ENCODE data around the gene ICA1L.

The ICA1L gene

DNA sequence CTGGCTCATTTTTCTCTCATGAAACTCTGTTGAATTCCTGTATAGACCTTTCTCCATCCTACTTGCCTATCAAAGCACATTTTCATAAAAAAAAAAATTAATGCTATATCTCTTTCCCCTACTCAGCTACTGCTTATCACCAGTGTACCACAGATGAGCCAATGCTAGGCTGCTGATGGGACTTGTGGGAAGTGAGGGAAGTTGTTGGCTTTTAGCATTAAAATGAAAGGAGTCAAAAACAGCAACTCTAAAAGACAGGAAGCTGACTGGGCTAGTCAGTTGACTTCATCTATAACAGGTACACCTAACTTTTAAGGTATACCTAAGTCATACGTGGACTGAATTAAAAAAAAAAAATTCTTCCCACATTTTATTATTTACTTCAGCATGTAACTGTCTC lies 134.7 kb downstream of the ICA1L start:
- Histone ChIP-seq H3K27me3 (replicated peaks; ENCODE audit: control insufficient read depth, insufficient read depth, low read length) (no peaks in the 10 kb centered on the region), H3K4me3 (replicated peaks; ENCODE audit: low read depth, low read length) (no peak overlapping the region), H3K36me3 (ENCODE audit: control insufficient read depth, insufficient read depth, low read length) (no peaks in the 10 kb centered on the region)
- TF ChIP-seq CTCF (IDR thresholded peaks at IDR 0.05; ENCODE audit: insufficient read depth, low read length, poor library complexity, severe bottlenecking), result no peak
- DNase-seq (ENCODE audit: extremely low read depth, insufficient read length), result no peak

GRCh38 chr2:202726070-202726469 lies 145.5 kb downstream of the ICA1L start:
- H3K4me3 ChIP-seq (replicated peaks; ENCODE audit: low read depth, low read length), result no peak overlapping the region
- no peaks in the 10 kb centered on the region for H3K36me3 ChIP-seq (ENCODE audit: control insufficient read depth, insufficient read depth, low read length)
- TF ChIP-seq CTCF (IDR thresholded peaks at IDR 0.05; ENCODE audit: insufficient read depth, low read length, poor library complexity, severe bottlenecking), result no peak
- no peak for DNase-seq (ENCODE audit: extremely low read depth, insufficient read length)
- H3K27me3 ChIP-seq (replicated peaks; ENCODE audit: control insufficient read depth, insufficient read depth, low read length), result no peaks in the 10 kb centered on the region

- H3K36me3 ChIP-seq (ENCODE audit: control insufficient read depth, insufficient read depth, low read length), result no peaks in the 10 kb centered on the region
- TF ChIP-seq CTCF (IDR thresholded peaks at IDR 0.05; ENCODE audit: insufficient read depth, low read length, poor library complexity, severe bottlenecking), result no peak
- no peak overlapping the region for H3K4me3 ChIP-seq (replicated peaks; ENCODE audit: low read depth, low read length)
- no peaks in the 10 kb centered on the region for H3K27me3 ChIP-seq (replicated peaks; ENCODE audit: control insufficient read depth, insufficient read depth, low read length)
- no peak for DNase-seq (ENCODE audit: extremely low read depth, insufficient read length)
These were observed 147.8 kb downstream of the ICA1L start for GRCh38 chr2:202723746-202724145.
